Smooth muscle cell (in vitro differentiated cells): Measurements from ENCODE around the gene ATP5PO. TPM values are rescaled to one million over a fixed set of nuclear protein-coding genes. Genes with fewer than 3 reads are reported as not detected.

Source experiments
- DNase-seq: peaks from one replicate; lab custom pipeline; 2025; ENCODE audit not compliant: unreplicated experiment; lab: John Stamatoyannopoulos, UW
- H2AFZ ChIP-seq: fragments of 200-600 bp; sonication (generic); 2 replicates; pipeline ENCODE4 v1.6.0; 2016; ENCODE audit warnings: antibody characterized with exemption, low read depth, mild to moderate bottlenecking
- H3F3A ChIP-seq: fragments of 200-600 bp; sonication (generic); 2 replicates; pipeline ENCODE4 v1.6.0; 2017; ENCODE audit warnings: antibody characterized with exemption, low read depth
- H3K27ac ChIP-seq: fragments of 200-600 bp; sonication (generic); 2 replicates; pipeline ENCODE4 v1.5.1; 2016; ENCODE audit warnings: low read depth, mild to moderate bottlenecking
- H3K27me3 ChIP-seq: fragments of 200-600 bp; sonication (generic); 2 replicates; pipeline ENCODE4 v1.6.1; 2016; ENCODE audit warnings: low read depth, mild to moderate bottlenecking
- H3K36me3 ChIP-seq: fragments of 200-600 bp; sonication (generic); 2 replicates; pipeline ENCODE4 v1.5.1; 2016; ENCODE audit warnings: low read depth
- H3K4me1 ChIP-seq: fragments of 200-600 bp; sonication (generic); 2 replicates; pipeline ENCODE4 v1.5.1; 2016; ENCODE audit warnings: low read depth
- H3K4me2 ChIP-seq: fragments of 200-600 bp; sonication (generic); 2 replicates; pipeline ENCODE4 v1.6.0; 2016; ENCODE audit warnings: mild to moderate bottlenecking
- H3K4me3 ChIP-seq: fragments of 200-600 bp; sonication (generic); 2 replicates; pipeline ENCODE4 v1.5.1; 2016; ENCODE audit warnings: mild to moderate bottlenecking
- H3K79me2 ChIP-seq: fragments of 200-600 bp; sonication (generic); 2 replicates; pipeline ENCODE4 v1.6.0; 2016; ENCODE audit warnings: low read depth, mild to moderate bottlenecking
- H3K9ac ChIP-seq: fragments of 200-600 bp; sonication (generic); 2 replicates; pipeline ENCODE4 v1.6.0; 2016; ENCODE audit warnings: low read depth
- H3K9me3 ChIP-seq: fragments of 200-600 bp; sonication (generic); replicated peaks from 2 replicates; pipeline ENCODE4 v1.5.1; 2016; ENCODE audit warnings: low read depth
- H4K20me1 ChIP-seq: fragments of 200-600 bp; sonication (generic); 2 replicates; pipeline ENCODE4 v1.6.0; 2016; ENCODE audit warnings: low read depth
- WGBS: methylation state at CpG from one replicate; pipeline ENCODE4 v1.1.7; 2016; ENCODE audit warnings: low lambda C conversion rate; 5-methylcytosine and 5-hydroxymethylcytosine counted together
- polyA plus RNA-seq: library from polyadenylated mRNA; unstranded; fragments of >200 nt; fragmentation: Nextera tagmentation; extraction: Ambion mirVana; gene quantifications from 2 replicates; pipeline ENCODE4 v1.2.1, GENCODE V29; 2016
- total RNA-seq: library from RNA; depleted of rRNA; stranded (reverse); fragments of >200 nt; gene quantifications from 2 replicates; pipeline ENCODE4 v1.2.3, GENCODE V29; 2014
- TF ChIP-seq, protein P1 (sequence below): fragments of 200-600 bp; sonication (generic); IDR thresholded peaks from 2 replicates; pipeline ENCODE4 v1.5.1; 2017; ENCODE audit warnings: borderline replicate concordance, mild to moderate bottlenecking, antibody characterized with exemption; ENCODE audit not compliant: insufficient read depth, poor library complexity, severe bottlenecking

The ATP5PO gene
- total and polyA plus RNA-seq, 2 experiments from 2014 or later, result 226 to 363 TPM

DNA sequence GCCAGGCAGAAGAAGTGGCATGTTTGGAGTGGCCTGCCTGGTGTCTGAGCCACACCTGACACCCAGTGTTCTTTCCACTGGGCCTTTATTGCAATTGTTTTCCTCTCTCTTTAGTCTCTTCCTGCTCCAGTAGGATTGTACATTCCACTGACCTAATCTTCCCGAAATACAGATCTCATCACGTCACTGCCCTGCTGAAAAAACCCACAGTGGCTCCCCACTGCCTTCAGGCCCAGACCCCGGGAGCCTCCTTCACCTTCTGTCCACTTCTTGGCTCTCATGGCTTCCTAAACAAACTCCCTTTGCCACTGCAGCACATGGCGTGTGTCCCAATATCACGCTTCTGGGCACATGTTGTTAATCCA, 25.3 kb upstream of the ATP5PO start:
- Histone ChIP-seq H3K27ac (peak overlapping the region; percentile 98), H3K9ac (peak overlapping the region; percentile 89), H4K20me1 (no peaks in the 10 kb centered on the region), H3K27me3 (no peaks in the 10 kb centered on the region), H2AFZ (no peak overlapping the region), H3K9me3 (no peaks in the 10 kb centered on the region), H3K36me3 (no peaks in the 10 kb centered on the region), H3K4me2 (peak overlapping the region; percentile 55), H3K79me2 (no peaks in the 10 kb centered on the region), H3K4me1 (peaks cover 4% of the 10 kb centered on the region), H3K4me3 (no peak overlapping the region), H3F3A (peaks cover 19% of the 10 kb centered on the region)
- TF ChIP-seq, protein P1, sequence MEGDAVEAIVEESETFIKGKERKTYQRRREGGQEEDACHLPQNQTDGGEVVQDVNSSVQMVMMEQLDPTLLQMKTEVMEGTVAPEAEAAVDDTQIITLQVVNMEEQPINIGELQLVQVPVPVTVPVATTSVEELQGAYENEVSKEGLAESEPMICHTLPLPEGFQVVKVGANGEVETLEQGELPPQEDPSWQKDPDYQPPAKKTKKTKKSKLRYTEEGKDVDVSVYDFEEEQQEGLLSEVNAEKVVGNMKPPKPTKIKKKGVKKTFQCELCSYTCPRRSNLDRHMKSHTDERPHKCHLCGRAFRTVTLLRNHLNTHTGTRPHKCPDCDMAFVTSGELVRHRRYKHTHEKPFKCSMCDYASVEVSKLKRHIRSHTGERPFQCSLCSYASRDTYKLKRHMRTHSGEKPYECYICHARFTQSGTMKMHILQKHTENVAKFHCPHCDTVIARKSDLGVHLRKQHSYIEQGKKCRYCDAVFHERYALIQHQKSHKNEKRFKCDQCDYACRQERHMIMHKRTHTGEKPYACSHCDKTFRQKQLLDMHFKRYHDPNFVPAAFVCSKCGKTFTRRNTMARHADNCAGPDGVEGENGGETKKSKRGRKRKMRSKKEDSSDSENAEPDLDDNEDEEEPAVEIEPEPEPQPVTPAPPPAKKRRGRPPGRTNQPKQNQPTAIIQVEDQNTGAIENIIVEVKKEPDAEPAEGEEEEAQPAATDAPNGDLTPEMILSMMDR, result no peak
- no peak for DNase-seq
- WGBS, result 22% methylated on average over 5 of the region's 5 CpGs

DNA sequence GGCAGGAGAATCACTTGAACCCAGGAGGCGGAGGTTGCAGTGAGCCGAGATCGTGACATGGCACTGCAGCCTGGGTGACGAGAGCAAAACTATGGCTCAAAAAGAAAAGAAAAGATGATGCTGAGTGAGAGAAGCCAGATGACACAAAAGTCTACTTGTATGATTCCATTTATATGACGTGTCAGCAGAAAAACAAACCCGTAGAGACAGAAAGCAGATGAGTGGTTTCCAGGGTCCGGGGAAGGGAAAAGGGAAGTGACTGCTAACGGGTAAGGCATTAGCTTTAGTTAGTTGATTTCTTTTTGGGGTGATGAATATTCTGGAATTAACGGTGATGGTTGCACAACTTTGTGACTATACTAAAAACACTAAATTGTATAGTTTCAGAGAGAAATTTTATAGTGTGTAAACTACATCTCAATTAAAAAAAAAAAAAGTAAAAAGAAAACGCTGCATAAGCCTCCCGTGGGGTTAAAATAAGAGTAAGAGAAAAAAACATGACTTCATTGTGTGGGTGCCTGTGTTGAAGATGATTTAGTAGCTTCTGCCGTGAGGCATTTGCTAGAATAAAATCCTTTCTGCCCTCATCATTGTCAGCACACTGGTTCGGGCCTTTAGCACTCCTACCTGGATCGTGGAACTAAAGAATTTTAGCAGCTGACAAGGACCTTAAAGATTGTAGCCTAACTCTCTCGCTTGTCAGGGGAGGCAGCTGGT, 24.7 kb upstream of the ATP5PO start:
- Histone ChIP-seq H2AFZ (no peak overlapping the region), H3K9ac (peak overlapping the region; percentile 89), H3K79me2 (no peaks in the 10 kb centered on the region), H3K27ac (peak overlapping the region; percentile 98), H3K4me2 (peak overlapping the region; percentile 55), H3K36me3 (no peaks in the 10 kb centered on the region), H3K4me3 (no peak overlapping the region), H3F3A (peaks cover 22% of the 10 kb centered on the region), H3K27me3 (no peaks in the 10 kb centered on the region), H4K20me1 (no peaks in the 10 kb centered on the region), H3K9me3 (no peaks in the 10 kb centered on the region), H3K4me1 (peaks cover 4% of the 10 kb centered on the region)
- no peak for DNase-seq
- 36% methylated on average over 15 of the region's 15 CpGs for WGBS
- TF ChIP-seq, protein P1, result no peak

DNA sequence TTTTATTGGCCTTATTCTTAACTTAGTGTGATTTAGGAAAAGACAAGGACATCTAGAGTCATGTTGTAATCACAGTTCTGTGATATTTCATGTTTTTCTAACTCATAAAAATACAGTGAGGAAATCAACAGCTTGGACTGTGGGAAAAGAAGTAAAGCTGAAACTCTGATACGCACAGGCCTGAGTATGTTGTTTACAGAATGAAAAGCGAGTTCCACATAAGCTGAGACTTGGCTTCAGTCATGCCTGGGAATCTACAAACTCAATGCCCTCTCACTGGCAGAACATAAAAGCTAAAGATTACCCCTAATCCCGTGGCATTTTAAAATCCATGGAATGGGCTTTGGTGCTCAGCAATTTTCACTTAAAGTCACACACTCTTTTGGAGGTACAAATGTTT, 23.6 kb upstream of the ATP5PO start:
- Histone ChIP-seq H2AFZ (no peak overlapping the region), H3K4me2 (peak overlapping the region; percentile 53), H3K9ac (peak overlapping the region; percentile 39), H3K4me1 (peaks cover 4% of the 10 kb centered on the region), H3K36me3 (no peaks in the 10 kb centered on the region), H3K27ac (peak overlapping the region; percentile 98), H3K4me3 (no peak overlapping the region), H3K79me2 (peaks cover 4% of the 10 kb centered on the region), H3K9me3 (no peaks in the 10 kb centered on the region), H3K27me3 (no peaks in the 10 kb centered on the region), H3F3A (peaks cover 23% of the 10 kb centered on the region), H4K20me1 (no peaks in the 10 kb centered on the region)
- no peak for DNase-seq
- 14% methylated on average over 3 of the region's 3 CpGs for WGBS
- TF ChIP-seq, protein P1, result no peak

DNA sequence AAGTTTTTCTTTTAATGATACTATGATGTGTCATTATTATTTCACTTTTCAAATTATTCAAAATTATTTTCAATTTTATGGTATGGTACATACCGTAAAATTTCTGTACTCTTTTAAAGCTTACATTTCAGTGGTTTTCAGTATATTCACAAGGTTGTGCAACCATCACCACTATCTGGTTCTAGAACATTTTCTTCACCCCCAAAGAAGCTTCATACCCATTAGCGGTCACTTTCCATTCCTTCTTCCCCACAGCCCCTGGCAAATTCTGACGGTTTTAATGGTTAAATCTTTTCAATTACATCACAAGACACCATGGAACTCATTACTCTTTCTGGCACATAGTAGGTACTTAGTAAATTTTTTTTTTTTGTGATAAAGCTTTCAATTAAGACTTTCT, 22.8 kb upstream of the ATP5PO start:
- Histone ChIP-seq H3K27ac (peak overlapping the region; percentile 98), H3K9ac (no peak overlapping the region), H3K79me2 (peaks cover 13% of the 10 kb centered on the region), H3K36me3 (no peaks in the 10 kb centered on the region), H4K20me1 (no peaks in the 10 kb centered on the region), H3K4me1 (peaks cover 4% of the 10 kb centered on the region), H3K27me3 (no peaks in the 10 kb centered on the region), H3K4me2 (peak overlapping the region; percentile 53), H3F3A (peaks cover 23% of the 10 kb centered on the region), H3K4me3 (no peak overlapping the region), H3K9me3 (no peaks in the 10 kb centered on the region), H2AFZ (no peak overlapping the region)
- 75% methylated on average over 3 of the region's 3 CpGs for WGBS
- no peak for DNase-seq
- TF ChIP-seq, protein P1, result no peak
